Activated CD8-positive, alpha-beta memory T cell treated with anti-CD3 and anti-CD28 coated beads, Interleukin-2, amount 10 ng/mL, durations not matched to agents 7 days and 5 days (primary cell): ENCODE results near the gene TOP2B. TPM values are rescaled to one million over a fixed set of nuclear protein-coding genes. Genes with fewer than 3 reads are reported as not detected.

Experiments
- ATAC-seq: fragments of 150-1000 bp; cut with Tn5 transposase; one replicate; pipeline ENCODE4 v1.10.0; 2021; ENCODE audit warnings: moderate library complexity
- CTCF ChIA-PET: fragments of 350-600 bp; sonication (Branson Sonifier 250); formaldehyde crosslinking; loops from one replicate; lab custom pipeline; 2021; ENCODE audit warnings: antibody characterized with exemption; lab: Charles Lee
- DNase-seq: peaks from one replicate; pipeline ENCODE4 v3.0.0-alpha.2; 2020
- H3K27ac Mint-ChIP-seq: one replicate; pipeline ENCODE4 v1.8.0; 2021; ENCODE audit warnings: mild to moderate bottlenecking, mixed read lengths
- H3K27me3 Mint-ChIP-seq: one replicate; pipeline ENCODE4 v1.8.0; 2021; ENCODE audit warnings: mixed read lengths
- H3K36me3 Mint-ChIP-seq: one replicate; pipeline ENCODE4 v1.8.0; 2021; ENCODE audit warnings: mild to moderate bottlenecking, mixed read lengths
- H3K4me1 Mint-ChIP-seq: one replicate; pipeline ENCODE4 v1.8.0; 2021; ENCODE audit warnings: mixed read lengths
- H3K4me3 Mint-ChIP-seq: one replicate; pipeline ENCODE4 v1.8.0; 2021; ENCODE audit warnings: mild to moderate bottlenecking, moderate library complexity, mixed read lengths
- H3K9me3 Mint-ChIP-seq: one replicate; pipeline ENCODE4 v1.8.0; 2022; ENCODE audit warnings: low read depth, mixed read lengths
- total RNA-seq, 2 experiments: library from RNA; stranded (reverse); gene quantifications; one replicate each; pipeline ENCODE4 v1.2.3, GENCODE V29; 2021

Gene TOP2B, protein sequence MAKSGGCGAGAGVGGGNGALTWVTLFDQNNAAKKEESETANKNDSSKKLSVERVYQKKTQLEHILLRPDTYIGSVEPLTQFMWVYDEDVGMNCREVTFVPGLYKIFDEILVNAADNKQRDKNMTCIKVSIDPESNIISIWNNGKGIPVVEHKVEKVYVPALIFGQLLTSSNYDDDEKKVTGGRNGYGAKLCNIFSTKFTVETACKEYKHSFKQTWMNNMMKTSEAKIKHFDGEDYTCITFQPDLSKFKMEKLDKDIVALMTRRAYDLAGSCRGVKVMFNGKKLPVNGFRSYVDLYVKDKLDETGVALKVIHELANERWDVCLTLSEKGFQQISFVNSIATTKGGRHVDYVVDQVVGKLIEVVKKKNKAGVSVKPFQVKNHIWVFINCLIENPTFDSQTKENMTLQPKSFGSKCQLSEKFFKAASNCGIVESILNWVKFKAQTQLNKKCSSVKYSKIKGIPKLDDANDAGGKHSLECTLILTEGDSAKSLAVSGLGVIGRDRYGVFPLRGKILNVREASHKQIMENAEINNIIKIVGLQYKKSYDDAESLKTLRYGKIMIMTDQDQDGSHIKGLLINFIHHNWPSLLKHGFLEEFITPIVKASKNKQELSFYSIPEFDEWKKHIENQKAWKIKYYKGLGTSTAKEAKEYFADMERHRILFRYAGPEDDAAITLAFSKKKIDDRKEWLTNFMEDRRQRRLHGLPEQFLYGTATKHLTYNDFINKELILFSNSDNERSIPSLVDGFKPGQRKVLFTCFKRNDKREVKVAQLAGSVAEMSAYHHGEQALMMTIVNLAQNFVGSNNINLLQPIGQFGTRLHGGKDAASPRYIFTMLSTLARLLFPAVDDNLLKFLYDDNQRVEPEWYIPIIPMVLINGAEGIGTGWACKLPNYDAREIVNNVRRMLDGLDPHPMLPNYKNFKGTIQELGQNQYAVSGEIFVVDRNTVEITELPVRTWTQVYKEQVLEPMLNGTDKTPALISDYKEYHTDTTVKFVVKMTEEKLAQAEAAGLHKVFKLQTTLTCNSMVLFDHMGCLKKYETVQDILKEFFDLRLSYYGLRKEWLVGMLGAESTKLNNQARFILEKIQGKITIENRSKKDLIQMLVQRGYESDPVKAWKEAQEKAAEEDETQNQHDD (N-terminal part only)
- total RNA-seq: 100 to 1,000 TPM; 107 to 128 TPM

DNA sequence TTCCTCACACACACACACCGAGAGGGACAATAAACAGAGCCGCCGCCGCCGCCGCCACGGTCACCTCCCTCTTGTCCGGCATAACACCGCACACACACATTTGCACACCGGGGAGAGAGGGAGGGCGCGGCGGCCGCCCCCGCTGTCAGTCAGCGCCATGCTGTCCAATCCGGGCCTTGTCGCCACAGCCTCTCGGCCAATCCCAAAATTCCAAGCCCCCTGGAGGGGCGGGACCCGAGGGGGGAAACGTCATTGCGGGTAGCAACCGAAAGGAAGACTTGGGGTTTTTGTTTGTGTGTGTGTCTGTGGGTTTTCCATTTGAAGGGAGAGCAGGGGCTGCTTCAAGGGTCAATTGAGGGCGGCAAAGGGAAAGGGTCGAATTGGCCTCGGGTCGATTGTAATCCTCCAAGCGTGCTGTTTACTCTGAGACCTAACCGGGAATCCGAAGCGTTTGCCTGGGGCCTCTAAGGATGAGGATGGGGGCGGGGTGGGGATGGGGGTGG is at the start of gene TOP2B:
TSS of gene TOP2B (minus strand) at position 96 of the 503 bp plus-strand sequence. CDS start 610 bp downstream, outside the sequence.
- peak within 1 kb of the TSS; percentile 99 for H3K27ac Mint-ChIP-seq
- no peaks in the 10 kb centered on the region for H3K27me3 Mint-ChIP-seq
- H3K9me3 Mint-ChIP-seq: no peaks in the 10 kb centered on the region
- peaks cover 34% of the 10 kb centered on the region for H3K4me1 Mint-ChIP-seq
- peak; percentile 97 for DNase-seq
- peak; percentile 93 for ATAC-seq
- peaks cover 8% of the 10 kb centered on the region for H3K36me3 Mint-ChIP-seq
- CTCF ChIA-PET: no interaction called here
- peak within 1 kb of the TSS; percentile 89 for H3K4me3 Mint-ChIP-seq

- CTCF ChIA-PET: no interaction called here
- no peak overlapping the region for H3K4me3 Mint-ChIP-seq
- no peak overlapping the region for H3K27ac Mint-ChIP-seq
- H3K27me3 Mint-ChIP-seq: peaks cover 4% of the 10 kb centered on the region
- no peaks in the 10 kb centered on the region for H3K4me1 Mint-ChIP-seq
- H3K9me3 Mint-ChIP-seq: peaks cover 2% of the 10 kb centered on the region
- no peak for ATAC-seq
- DNase-seq: no peak
- peaks cover 8% of the 10 kb centered on the region for H3K36me3 Mint-ChIP-seq
Observed at GRCh38 chr3:25713341-25713985, 48.8 kb upstream of the TOP2B start.

DNA sequence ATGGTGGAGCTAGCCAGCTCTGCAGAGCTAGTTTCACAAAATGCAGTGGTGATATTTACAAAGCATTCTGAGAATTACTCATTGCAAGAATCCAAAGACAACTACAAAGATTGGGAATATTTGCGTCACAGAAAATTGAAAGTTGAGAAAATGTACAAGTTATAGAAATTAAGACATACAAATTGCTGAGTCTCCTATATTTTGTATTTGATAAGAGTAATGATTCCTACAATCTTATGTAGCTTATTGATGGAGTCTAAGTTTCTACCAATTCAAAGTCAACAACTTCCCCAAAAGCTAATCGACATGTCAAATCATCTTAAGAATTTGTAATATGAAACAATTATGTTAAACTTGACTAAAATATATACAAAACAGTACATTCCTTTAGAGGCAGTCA is 46.4 kb upstream of the TOP2B start:
- ATAC-seq: no peak

GRCh38 chr3:25708036-25708435 is 43.3 kb upstream of the TOP2B start:
- Mint-ChIP-seq H3K9me3 (no peaks in the 10 kb centered on the region), H3K27me3 (peaks cover 34% of the 10 kb centered on the region), H3K4me3 (no peak overlapping the region), H3K4me1 (no peaks in the 10 kb centered on the region), H3K36me3 (no peaks in the 10 kb centered on the region), H3K27ac (no peak overlapping the region)
- ATAC-seq: no peak
- no peak for DNase-seq
- CTCF ChIA-PET: no interaction called here

More for the DNA sequence above, 46.4 kb upstream of the TOP2B start:
- Mint-ChIP-seq H3K4me1 (no peaks in the 10 kb centered on the region), H3K4me3 (no peak overlapping the region), H3K27me3 (peaks cover 24% of the 10 kb centered on the region), H3K27ac (no peak overlapping the region), H3K36me3 (no peaks in the 10 kb centered on the region), H3K9me3 (no peaks in the 10 kb centered on the region)
- CTCF ChIA-PET: no interaction called here
- DNase-seq: no peak

DNA sequence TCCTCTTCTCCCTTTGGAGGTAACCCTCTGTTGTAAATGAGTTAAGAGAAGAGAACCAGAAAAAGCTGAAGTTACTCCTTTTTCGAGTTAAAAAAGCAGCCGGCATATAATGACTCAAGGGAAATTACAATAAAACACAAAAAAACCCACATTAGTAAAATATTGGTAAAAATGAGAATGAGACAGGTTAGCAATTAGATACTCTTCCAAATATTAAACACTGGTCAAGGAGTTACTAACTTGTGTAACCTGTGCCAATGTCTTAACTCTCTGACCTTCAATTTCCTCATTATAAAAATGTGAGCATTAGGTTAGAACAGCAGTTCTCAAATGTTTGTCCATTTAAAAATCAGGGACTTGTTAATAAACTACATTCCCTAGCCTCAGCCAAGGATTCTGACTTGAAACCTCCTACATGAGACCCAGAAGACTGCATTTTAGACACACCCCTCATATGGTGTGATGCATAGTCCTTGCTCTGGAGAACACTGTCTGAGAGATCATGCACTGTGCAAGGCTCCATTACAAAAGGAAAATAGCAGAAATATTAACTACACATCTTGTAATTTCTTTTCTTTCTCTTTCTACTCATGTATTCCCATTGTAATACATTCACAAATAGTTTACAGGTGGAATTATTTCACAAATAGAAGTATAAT is 42.7 kb upstream of the TOP2B start:
- no peaks in the 10 kb centered on the region for H3K4me1 Mint-ChIP-seq
- H3K4me3 Mint-ChIP-seq: no peak overlapping the region
- no peaks in the 10 kb centered on the region for H3K36me3 Mint-ChIP-seq
- H3K27me3 Mint-ChIP-seq: peaks cover 39% of the 10 kb centered on the region
- CTCF ChIA-PET: no interaction called here
- no peak for ATAC-seq
- H3K9me3 Mint-ChIP-seq: no peaks in the 10 kb centered on the region
- DNase-seq: no peak
- H3K27ac Mint-ChIP-seq: no peak overlapping the region

GRCh38 chr3:25706213-25706612 is 41.5 kb upstream of the TOP2B start:
- CTCF ChIA-PET: no interaction called here
- Mint-ChIP-seq H3K27ac (no peak overlapping the region), H3K36me3 (no peaks in the 10 kb centered on the region), H3K4me1 (no peaks in the 10 kb centered on the region), H3K27me3 (peaks cover 40% of the 10 kb centered on the region), H3K9me3 (no peaks in the 10 kb centered on the region), H3K4me3 (no peak overlapping the region)
- ATAC-seq (no peak), DNase-seq (no peak)

DNA sequence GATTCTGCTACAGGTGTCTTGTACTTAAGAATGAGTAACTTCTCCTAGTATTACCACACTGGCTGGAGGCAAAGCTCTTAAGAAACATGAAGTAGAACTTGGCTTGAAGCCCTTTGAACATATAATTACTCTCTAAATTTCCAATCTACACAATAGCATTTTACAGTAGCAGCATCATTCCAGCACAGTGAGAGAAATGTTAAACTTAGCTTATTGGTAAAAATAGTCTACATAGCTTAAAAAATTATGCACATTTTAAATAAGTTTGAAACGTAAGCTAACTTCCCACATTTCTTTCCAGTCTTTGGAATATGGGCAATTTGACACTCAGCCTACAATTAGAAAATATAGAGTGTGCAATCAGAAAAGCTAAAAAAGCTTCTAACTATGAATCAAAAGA is 32.8 kb upstream of the TOP2B start:
- H3K4me1 Mint-ChIP-seq: no peaks in the 10 kb centered on the region

DNA sequence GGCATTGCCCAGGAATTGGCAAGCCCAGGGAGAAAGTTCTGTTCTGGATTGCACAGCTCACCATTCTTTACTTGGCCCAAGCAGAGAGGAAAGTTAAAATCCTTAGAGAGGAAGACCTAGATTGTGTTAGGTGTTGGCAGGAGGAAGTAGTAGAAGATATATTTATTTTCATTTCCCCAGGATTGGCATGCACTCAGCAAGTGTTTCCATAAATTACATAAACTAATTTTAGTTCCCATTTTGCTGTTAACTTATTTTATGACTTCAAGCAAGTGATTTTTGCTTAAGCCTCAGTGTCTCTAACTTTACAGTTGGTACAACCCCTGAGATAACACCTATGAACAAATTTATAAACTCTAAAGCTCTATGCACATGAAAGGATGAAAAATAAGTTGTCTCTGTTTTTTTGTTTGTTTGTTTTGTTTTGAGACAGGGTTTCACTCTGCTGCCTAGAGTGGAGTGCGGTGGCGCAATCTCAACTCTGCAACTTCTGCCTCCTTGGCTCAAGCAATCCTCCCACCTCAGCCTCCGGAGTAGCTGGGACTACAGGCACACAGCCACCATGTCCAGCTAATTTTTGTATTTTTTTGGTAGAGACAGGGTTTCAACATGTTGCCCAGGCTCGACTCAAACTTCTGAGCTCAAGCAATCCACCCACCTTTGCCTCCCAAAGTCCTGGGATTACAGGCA is 31.2 kb upstream of the TOP2B start:
- DNase-seq: no peak
- H3K27ac Mint-ChIP-seq: no peak overlapping the region
- CTCF ChIA-PET: no interaction called here
- H3K27me3 Mint-ChIP-seq: peaks cover 15% of the 10 kb centered on the region
- H3K36me3 Mint-ChIP-seq: no peaks in the 10 kb centered on the region
- H3K4me1 Mint-ChIP-seq: no peaks in the 10 kb centered on the region
- no peak for ATAC-seq
- H3K4me3 Mint-ChIP-seq: no peak overlapping the region
- peaks cover 3% of the 10 kb centered on the region for H3K9me3 Mint-ChIP-seq

More for the DNA sequence above, 32.8 kb upstream of the TOP2B start:
- H3K27ac Mint-ChIP-seq: no peak overlapping the region
- H3K4me3 Mint-ChIP-seq: no peak overlapping the region
- DNase-seq: no peak
- H3K27me3 Mint-ChIP-seq: peaks cover 12% of the 10 kb centered on the region
- CTCF ChIA-PET: no interaction called here
- H3K36me3 Mint-ChIP-seq: no peaks in the 10 kb centered on the region
- H3K9me3 Mint-ChIP-seq: peaks cover 3% of the 10 kb centered on the region
- ATAC-seq: no peak

DNA sequence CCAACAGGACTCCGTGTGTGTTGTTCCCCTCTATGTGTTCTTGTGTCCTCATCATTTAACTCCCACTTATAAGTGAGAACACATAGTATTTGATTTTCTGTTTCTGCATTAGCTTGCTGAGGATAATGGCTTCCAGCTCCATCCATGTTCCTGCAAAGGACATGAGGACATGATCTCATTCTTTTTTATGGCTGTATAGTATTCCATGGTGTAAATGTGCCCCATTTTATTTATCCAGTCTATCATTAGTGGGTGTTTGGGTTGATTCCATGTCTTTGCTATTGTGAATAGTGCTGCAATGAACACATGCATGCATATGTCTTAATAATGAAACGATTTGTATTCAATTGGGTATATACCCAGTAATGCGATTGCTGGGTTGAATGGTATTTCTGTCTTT is 28.5 kb upstream of the TOP2B start:
- no peaks in the 10 kb centered on the region for H3K36me3 Mint-ChIP-seq
- CTCF ChIA-PET: no interaction called here
- H3K27me3 Mint-ChIP-seq: peaks cover 21% of the 10 kb centered on the region
- ATAC-seq (no peak), DNase-seq (no peak)
- peaks cover 3% of the 10 kb centered on the region for H3K9me3 Mint-ChIP-seq
- no peaks in the 10 kb centered on the region for H3K4me1 Mint-ChIP-seq
- no peak overlapping the region for H3K4me3 Mint-ChIP-seq
- no peak overlapping the region for H3K27ac Mint-ChIP-seq

GRCh38 chr3:25692341-25692740 is 27.6 kb upstream of the TOP2B start:
- CTCF ChIA-PET: no interaction called here
- H3K4me3 Mint-ChIP-seq: no peak overlapping the region
- peaks cover 3% of the 10 kb centered on the region for H3K9me3 Mint-ChIP-seq
- no peaks in the 10 kb centered on the region for H3K36me3 Mint-ChIP-seq
- H3K27ac Mint-ChIP-seq: no peak overlapping the region
- no peak for ATAC-seq
- no peaks in the 10 kb centered on the region for H3K4me1 Mint-ChIP-seq
- peaks cover 18% of the 10 kb centered on the region for H3K27me3 Mint-ChIP-seq
- DNase-seq: no peak

- Mint-ChIP-seq H3K36me3 (no peaks in the 10 kb centered on the region), H3K4me3 (no peak overlapping the region), H3K27me3 (peaks cover 19% of the 10 kb centered on the region), H3K4me1 (no peaks in the 10 kb centered on the region), H3K9me3 (peaks cover 3% of the 10 kb centered on the region), H3K27ac (no peak overlapping the region)
- ATAC-seq (no peak), DNase-seq (no peak)
- CTCF ChIA-PET: interaction anchor here (1.0 kb wide), 1 partner anchor 88 kb away, joined by 3 read pairs; no protein-coding TSS in a partner anchor
Observed at GRCh38 chr3:25690768-25691533, 26.2 kb upstream of the TOP2B start.
